ENCODE measurements around the gene TSPAN13.

DNA sequence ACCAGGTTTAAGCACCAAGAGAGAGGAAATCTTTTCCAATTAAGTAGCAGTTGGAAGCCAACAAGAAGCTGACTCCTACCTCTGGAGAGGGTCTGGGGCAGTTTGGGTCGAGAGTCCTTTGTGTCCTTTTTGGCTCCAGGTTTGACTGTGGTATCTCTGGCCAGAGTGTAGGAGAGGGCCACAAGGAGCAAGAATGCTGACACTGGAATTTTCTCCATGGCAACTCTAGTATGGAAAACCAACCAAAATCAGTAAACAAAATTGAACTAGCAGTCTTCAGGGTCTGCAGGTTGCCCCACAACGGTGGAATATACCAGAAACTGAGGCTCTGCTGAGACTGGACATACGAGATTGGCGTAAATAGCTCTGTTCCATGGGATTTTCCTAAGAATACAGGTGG lies 48.0 kb downstream of the TSPAN13 start:
- TF ChIP-seq POLR2A (IDR thresholded peaks at IDR 0.05; ENCODE audit: low read depth, low read length) (no peak), POLR2AphosphoS5 (IDR thresholded peaks at IDR 0.05; ENCODE audit: low read depth, low read length) (no peak), POU2F2 (IDR thresholded peaks at IDR 0.05; ENCODE audit: low read depth, low read length) (no peak), TAF1 (IDR thresholded peaks at IDR 0.05; ENCODE audit: low read depth, low read length) (no peak), SPI1 (IDR thresholded peaks at IDR 0.05; ENCODE audit: low read depth, low read length) (no peak)
